Fibroblast of mammary gland (primary cell): ENCODE data around the gene KIF26A.

ENCODE experiments used
- DNase-seq: peaks from one replicate; pipeline ENCODE4 v3.0.0-alpha.2; 2010; ENCODE audit warnings: low read depth
- H3K4me3 ChIP-seq: 2 replicates; pipeline ENCODE4 v1.5.1; 2011; ENCODE audit warnings: low read depth, mild to moderate bottlenecking, low read length, moderate library complexity; ENCODE audit not compliant: control insufficient read depth
- TF ChIP-seq, protein P1 (sequence below): conservative IDR thresholded peaks from 2 replicates; pipeline ENCODE4 v1.5.1; 2011; ENCODE audit warnings: low read depth, low read length, inconsistent platforms; ENCODE audit not compliant: control insufficient read depth, insufficient read depth

KIF26A gene

DNA sequence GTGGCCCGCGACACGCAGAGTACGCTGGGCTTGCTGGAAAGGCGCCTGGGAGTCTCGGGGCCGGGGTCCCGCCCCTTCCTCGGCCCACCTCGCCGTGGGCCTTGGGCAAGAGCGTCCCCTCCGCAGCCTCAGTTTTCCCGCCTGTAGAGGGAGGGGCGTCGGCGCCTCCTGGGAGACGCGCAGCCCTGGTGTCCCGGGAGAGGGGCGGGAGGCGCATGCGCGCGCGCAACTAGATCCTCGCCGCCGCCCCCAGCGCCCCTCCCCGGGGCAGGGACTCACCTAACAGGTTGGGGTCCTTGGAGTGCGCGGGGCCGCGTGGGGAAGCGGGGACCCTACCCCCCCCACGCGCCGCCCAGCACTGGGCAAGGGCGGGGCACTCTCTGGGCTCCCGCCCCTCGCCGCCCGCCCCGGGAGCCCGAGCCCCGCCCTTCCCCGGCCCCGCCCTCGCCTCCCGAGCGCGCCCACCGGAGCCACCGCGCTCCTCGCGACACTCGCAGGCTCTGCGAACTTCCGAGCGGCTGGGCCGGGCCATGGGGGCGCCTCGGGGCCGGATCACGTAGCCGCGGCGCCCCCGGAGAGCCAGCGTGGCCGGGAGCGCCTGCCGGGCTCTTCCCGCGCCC lies at the start of gene KIF26A:
KIF26A (plus strand) TSS at position 490 of the 620 bp plus-strand sequence. CDS start 136 bp downstream, outside the sequence.
- TF ChIP-seq, protein P1, sequence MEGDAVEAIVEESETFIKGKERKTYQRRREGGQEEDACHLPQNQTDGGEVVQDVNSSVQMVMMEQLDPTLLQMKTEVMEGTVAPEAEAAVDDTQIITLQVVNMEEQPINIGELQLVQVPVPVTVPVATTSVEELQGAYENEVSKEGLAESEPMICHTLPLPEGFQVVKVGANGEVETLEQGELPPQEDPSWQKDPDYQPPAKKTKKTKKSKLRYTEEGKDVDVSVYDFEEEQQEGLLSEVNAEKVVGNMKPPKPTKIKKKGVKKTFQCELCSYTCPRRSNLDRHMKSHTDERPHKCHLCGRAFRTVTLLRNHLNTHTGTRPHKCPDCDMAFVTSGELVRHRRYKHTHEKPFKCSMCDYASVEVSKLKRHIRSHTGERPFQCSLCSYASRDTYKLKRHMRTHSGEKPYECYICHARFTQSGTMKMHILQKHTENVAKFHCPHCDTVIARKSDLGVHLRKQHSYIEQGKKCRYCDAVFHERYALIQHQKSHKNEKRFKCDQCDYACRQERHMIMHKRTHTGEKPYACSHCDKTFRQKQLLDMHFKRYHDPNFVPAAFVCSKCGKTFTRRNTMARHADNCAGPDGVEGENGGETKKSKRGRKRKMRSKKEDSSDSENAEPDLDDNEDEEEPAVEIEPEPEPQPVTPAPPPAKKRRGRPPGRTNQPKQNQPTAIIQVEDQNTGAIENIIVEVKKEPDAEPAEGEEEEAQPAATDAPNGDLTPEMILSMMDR, result no peak
- no peak within 1 kb of the TSS for H3K4me3 ChIP-seq
- DNase-seq, result no peak

DNA sequence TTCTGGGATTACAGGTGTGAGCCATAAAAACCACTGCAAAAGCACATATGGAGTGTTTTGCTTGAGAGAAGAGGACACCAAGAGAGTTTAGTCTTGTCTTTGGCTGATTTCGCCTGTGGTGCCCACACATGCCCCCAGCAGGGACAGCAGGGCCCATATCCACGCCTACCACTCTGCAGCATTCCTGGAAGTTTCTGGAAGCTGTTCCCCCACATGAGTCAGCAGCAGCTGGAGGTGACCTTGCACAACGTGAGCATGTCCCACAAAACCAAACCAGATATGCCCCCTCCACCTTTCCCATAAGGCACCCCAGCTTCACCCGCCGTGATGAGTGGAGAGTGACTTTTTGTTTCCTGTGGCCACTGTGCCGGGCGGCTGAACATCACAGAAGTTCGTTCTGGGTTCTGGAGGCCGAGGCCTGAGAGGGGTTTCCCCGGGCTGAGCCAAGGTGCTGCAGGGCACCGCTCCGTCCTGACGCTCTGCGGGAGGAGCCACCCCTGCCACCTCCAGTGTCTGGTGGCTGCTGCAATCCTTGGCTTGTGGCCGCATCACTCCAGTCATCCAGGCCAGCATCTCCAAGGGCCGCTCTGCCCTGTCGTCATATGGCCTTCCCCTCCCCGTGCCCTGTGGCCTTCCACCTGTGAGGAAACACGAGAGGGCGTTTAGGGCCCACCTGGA lies 48.2 kb upstream of the KIF26A start:
- TF ChIP-seq, protein P1, result no peak
- H3K4me3 ChIP-seq, result no peak overlapping the region
- DNase-seq, result peak; percentile 6

DNA sequence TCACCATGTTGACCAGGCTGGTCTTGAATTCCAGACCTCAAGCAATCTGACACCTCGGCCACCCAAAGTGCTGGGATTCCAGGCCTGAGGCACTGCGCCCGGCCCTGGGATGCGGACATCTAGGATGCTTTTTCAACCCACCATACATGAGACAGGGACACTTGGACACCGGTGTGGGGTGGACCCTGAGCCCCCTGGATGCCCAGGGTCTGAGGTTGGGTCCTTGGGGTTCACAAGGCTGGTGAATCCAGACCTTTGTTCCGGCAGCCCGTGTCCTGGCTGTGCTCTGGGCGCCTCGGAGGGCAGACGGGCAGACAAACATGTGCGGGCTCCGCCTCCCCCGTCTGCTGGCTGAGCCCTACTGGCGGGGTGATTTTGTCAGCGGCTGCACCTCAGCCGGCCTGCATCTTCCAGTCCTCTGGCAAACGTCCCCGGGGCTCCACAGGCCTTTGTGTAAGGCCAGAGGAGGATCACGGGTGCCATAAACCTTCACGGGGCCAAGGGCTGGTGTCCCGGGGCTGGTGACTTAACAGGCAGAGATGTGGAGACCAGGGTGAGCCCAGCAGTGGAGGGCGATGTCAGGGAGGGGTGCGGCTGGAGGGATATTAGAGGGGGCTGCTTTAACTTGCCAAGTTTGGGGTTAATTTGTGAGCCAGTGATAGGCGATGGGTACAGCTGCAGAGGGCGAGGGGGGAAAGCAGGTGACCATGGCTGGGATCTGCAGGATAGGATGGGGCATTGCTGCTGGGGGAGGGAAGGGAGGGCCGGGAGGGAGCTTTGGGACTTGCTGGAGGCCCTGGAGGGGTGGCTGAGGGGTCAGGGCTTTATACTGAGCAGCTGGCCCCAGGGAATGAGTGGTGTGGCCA lies 47.1 kb upstream of the KIF26A start:
- H3K4me3 ChIP-seq, result no peak overlapping the region
- TF ChIP-seq, protein P1, result no peak
- no peak for DNase-seq

DNA sequence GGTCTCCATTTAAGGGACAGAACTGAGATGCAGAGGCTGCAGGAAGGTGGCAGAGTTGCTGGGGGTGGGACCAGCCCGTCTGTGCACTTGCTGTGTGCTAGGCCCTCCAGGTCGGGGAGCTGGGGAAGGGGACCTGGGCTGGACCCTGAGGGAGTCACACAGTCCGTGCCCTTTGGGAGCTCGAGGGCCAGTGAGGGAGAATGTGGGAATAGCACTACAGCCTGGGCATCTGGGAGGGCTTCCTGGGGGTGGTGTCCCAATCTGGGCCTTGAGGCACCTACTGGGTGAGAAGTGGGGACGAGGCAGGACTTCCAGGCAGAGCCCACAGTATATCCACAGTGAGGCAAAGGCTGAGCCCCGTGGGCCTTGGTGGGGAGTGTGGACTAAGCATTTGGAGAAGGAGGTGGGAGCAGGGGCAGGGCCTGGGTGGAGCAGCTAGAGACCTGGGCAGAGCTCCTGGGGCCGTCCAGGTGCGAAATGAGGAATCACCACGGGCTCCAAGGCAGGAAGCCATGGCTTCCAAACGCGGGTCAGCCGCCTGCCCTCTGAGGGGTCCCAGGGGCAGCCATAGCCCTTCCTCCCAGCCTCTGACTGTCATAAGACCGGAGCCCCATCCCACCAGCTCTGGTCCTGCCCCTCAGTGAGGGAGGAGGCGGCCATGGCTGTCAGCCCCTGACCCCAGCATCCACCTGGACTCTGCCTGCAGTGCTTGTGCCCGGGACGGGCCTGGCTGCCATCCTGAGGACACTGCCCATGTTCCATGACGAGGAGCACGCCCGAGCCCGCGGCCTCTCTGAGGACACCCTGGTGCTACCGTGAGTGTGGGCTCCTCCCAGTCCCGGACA lies 46.2 kb upstream of the KIF26A start:
- TF ChIP-seq, protein P1, result no peak
- no peak for DNase-seq
- no peak overlapping the region for H3K4me3 ChIP-seq

DNA sequence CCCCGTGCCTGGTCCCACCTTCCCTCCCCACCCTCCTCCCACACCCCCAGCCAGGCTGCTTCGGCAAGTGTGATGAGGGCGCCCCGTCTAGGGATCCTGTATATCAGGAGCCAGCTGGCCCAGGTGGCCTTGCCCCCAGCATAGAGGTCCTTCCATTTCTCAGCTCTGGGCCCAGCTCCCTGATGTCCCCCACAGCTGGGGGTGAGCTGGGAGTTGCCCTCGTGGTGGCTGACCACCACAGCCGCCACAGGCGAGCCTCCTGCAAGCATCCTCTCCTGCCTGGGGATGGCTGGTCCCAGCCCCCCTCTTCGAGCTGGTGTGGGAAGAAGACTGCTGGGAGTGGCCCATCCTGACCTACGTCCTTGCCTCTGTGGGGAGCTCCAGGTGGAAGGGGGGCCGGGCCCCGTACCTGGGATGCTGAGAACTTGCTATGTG lies 45.4 kb upstream of the KIF26A start:
- DNase-seq, result no peak
- no peak overlapping the region for H3K4me3 ChIP-seq
- TF ChIP-seq, protein P1, result no peak
